ENCODE data around the gene NBPF9.
"Not testable (repeated sequence)": the region's sequence is repeated elsewhere in the genome, so short reads cannot be mapped to it uniquely, and the experiment has no call there.

Gene NBPF9

DNA sequence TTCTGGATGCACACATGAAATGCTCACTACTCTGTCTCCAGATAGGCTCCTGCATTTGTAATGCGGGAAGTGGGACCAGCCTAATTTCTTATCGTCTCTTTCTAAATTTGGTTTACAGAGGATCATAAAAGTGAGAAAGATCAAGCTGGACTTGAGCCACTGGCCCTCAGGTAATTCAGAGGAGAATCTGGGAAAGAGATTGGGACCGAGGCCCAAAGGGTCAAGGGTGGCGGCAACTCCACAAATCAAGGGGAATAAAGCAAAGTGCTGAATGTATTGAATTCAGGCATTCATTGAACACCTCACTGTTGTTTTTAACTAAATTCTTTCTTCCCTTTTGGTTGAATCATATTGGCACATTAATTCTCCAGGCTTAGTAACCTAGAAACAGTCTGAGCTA is 95.0 kb downstream of the NBPF9 start:
- H4K20me1 ChIP-seq (ENCODE audit: insufficient read depth, low read length); H3K4me3 ChIP-seq (ENCODE audit: low read depth in 1 of 2, low read length in 2 of 2); H3K36me3 ChIP-seq (ENCODE audit: insufficient read depth, low read length); H3K4me2 ChIP-seq (ENCODE audit: insufficient read depth, low read length); H3K9me3 ChIP-seq (ENCODE audit: insufficient read depth, low read length, severe bottlenecking); ATAC-seq (ENCODE audit: insufficient read depth, low read depth); DNase-seq; H3K79me2 ChIP-seq (ENCODE audit: insufficient read depth, low read length); H3K27ac ChIP-seq (ENCODE audit: low read length); H3K27me3 ChIP-seq (ENCODE audit: insufficient read depth, low read length, poor library complexity); H3K9ac ChIP-seq (ENCODE audit: low read depth, low read length); H3K4me1 ChIP-seq (ENCODE audit: insufficient read depth, low read length); H2AFZ ChIP-seq (ENCODE audit: low read depth, low read length): not testable (repeated sequence)

Measured in DND-41 (cell line).